ENCODE data around the gene SORCS3. TPM values are rescaled to one million over a fixed set of nuclear protein-coding genes. Genes with fewer than 3 reads are reported as not detected.

SORCS3 gene
- total RNA-seq, 1 experiment from 2014 or later, result not detected

DNA sequence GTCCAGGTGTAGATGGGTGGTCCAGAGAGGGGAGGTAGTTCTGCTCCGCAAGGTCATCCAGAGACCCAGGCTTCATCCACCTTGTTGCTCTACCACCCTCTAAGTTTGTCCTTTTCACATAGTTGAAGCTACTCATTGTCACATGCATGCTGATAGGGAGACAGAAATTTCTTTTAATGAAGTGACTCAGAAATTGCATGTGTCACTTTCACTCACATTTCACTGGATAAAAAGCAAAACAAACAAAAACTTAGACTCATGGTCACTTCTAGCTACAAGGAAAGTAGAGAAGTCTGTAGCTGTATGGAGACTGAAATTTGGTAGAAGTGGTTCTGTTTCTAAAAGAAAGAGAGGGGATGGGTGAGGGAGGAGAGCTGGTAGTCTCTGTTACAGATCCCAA is 161.9 kb downstream of the SORCS3 start:
- Histone ChIP-seq H3K36me3 (ENCODE audit: insufficient read depth, low read length) (no peaks in the 10 kb centered on the region), H3K4me1 (ENCODE audit: low read length) (no peaks in the 10 kb centered on the region), H3K79me2 (ENCODE audit: low read length) (no peaks in the 10 kb centered on the region), H2AFZ (ENCODE audit: low read length) (no peak overlapping the region), H3K9ac (ENCODE audit: low read length) (no peak overlapping the region), H3K4me2 (ENCODE audit: low read depth, low read length, poor library complexity, severe bottlenecking) (no peak overlapping the region), H3K9me3 (ENCODE audit: low read length) (no peaks in the 10 kb centered on the region), H3K9me2 (replicated peaks; ENCODE audit: insufficient read depth, low read length) (no peaks in the 10 kb centered on the region), H3K4me3 (ENCODE audit: low read length) (no peak overlapping the region), H3K27me3 (ENCODE audit: low read length) (no peaks in the 10 kb centered on the region), H3K27ac (ENCODE audit: low read length) (no peak overlapping the region), H4K20me1 (ENCODE audit: insufficient read depth, low read depth, low read length) (no peaks in the 10 kb centered on the region)
- DNase-seq, result no peak

- peaks cover 5% of the 10 kb centered on the region; the same call in 1 of the 2 replicates for H3K4me1 ChIP-seq (ENCODE audit: low read length)
- H3K9me2 ChIP-seq (replicated peaks; ENCODE audit: insufficient read depth, low read length), result no peaks in the 10 kb centered on the region
- H3K27me3 ChIP-seq (ENCODE audit: low read length), result no peaks in the 10 kb centered on the region
- H3K27ac ChIP-seq (ENCODE audit: low read length), result no peak overlapping the region
- H2AFZ ChIP-seq (ENCODE audit: low read length), result no peak overlapping the region
- no peak overlapping the region for H3K9ac ChIP-seq (ENCODE audit: low read length)
- no peak for DNase-seq
- no peaks in the 10 kb centered on the region for H3K79me2 ChIP-seq (ENCODE audit: low read length)
- no peaks in the 10 kb centered on the region for H3K36me3 ChIP-seq (ENCODE audit: insufficient read depth, low read length)
- no peak overlapping the region for H3K4me2 ChIP-seq (ENCODE audit: low read depth, low read length, poor library complexity, severe bottlenecking)
- no peaks in the 10 kb centered on the region for H4K20me1 ChIP-seq (ENCODE audit: insufficient read depth, low read depth, low read length)
- H3K4me3 ChIP-seq (ENCODE audit: low read length), result no peak overlapping the region
- no peaks in the 10 kb centered on the region for H3K9me3 ChIP-seq (ENCODE audit: low read length)
Measured at GRCh38 chr10:104804880-104805279, 163.8 kb downstream of the SORCS3 start.

GRCh38 chr10:104806801-104807200 is 165.7 kb downstream of the SORCS3 start:
- no peak for DNase-seq

DNA sequence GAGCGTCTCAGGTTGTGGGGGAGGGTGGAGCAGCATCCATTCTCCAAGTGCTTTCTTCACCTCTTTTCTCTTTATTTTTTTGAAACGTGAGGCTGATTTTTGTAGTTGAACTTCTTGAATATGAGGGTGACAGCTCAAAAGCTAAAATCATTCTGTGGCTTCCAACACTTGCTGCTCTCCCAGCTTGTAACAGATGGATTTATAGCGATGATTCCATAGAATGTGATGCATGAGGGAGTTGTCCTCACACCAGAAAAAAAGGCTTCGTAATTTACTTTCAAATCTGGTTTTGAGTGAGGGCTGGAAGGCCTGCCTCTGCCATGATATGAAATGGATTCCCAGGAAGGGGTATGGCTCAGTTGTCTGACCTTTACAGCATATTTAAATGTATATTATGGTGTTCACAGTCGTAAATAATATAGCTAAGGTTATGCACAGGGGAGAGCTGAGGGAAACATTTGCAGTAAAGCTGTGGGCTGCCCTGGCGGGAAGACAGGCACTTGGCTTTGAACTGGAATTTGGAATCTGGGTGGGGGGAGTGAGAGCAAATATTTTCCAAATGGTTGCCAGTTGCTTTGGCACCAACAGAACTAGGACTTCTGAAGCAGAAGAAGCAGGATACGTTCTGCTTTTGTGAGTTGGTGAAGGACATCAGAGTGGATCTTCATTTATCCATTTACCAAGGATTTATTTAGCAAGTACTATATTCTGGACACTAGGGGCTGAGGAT is 166.7 kb downstream of the SORCS3 start:
- Histone ChIP-seq H3K79me2 (ENCODE audit: low read length) (no peaks in the 10 kb centered on the region), H3K36me3 (ENCODE audit: insufficient read depth, low read length) (no peaks in the 10 kb centered on the region), H3K4me3 (ENCODE audit: low read length) (no peak overlapping the region)

More at GRCh38 chr10:104806801-104807200, 165.7 kb downstream of the SORCS3 start:
- peaks cover 6% of the 10 kb centered on the region; the same call in 1 of the 2 replicates for H3K4me1 ChIP-seq (ENCODE audit: low read length)
- no peaks in the 10 kb centered on the region for H3K79me2 ChIP-seq (ENCODE audit: low read length)
- no peaks in the 10 kb centered on the region for H3K9me3 ChIP-seq (ENCODE audit: low read length)
- no peaks in the 10 kb centered on the region for H3K27me3 ChIP-seq (ENCODE audit: low read length)
- no peak overlapping the region for H3K9ac ChIP-seq (ENCODE audit: low read length)
- no peaks in the 10 kb centered on the region for H4K20me1 ChIP-seq (ENCODE audit: insufficient read depth, low read depth, low read length)
- no peak overlapping the region for H3K27ac ChIP-seq (ENCODE audit: low read length)
- H3K4me3 ChIP-seq (ENCODE audit: low read length), result no peak overlapping the region
- H3K36me3 ChIP-seq (ENCODE audit: insufficient read depth, low read length), result no peaks in the 10 kb centered on the region
- no peaks in the 10 kb centered on the region for H3K9me2 ChIP-seq (replicated peaks; ENCODE audit: insufficient read depth, low read length)
- no peak overlapping the region for H3K4me2 ChIP-seq (ENCODE audit: low read depth, low read length, poor library complexity, severe bottlenecking)
- no peak overlapping the region for H2AFZ ChIP-seq (ENCODE audit: low read length)

GRCh38 chr10:104809288-104810090 is 168.4 kb downstream of the SORCS3 start:
- Histone ChIP-seq H3K79me2 (ENCODE audit: low read length) (no peaks in the 10 kb centered on the region), H3K4me3 (ENCODE audit: low read length) (no peak overlapping the region), H3K9me2 (replicated peaks; ENCODE audit: insufficient read depth, low read length) (no peaks in the 10 kb centered on the region; the same call in 1 of the 2 replicates), H2AFZ (ENCODE audit: low read length) (no peak overlapping the region), H3K9me3 (ENCODE audit: low read length) (no peaks in the 10 kb centered on the region), H3K36me3 (ENCODE audit: insufficient read depth, low read length) (no peaks in the 10 kb centered on the region), H3K27ac (ENCODE audit: low read length) (no peak overlapping the region), H3K4me2 (ENCODE audit: low read depth, low read length, poor library complexity, severe bottlenecking) (no peak overlapping the region), H3K27me3 (ENCODE audit: low read length) (no peaks in the 10 kb centered on the region), H4K20me1 (ENCODE audit: insufficient read depth, low read depth, low read length) (no peaks in the 10 kb centered on the region), H3K9ac (ENCODE audit: low read length) (no peak overlapping the region), H3K4me1 (ENCODE audit: low read length) (peaks cover 6% of the 10 kb centered on the region; the same call in 1 of the 2 replicates)
- peak; percentile 52 for DNase-seq

More for the DNA sequence above, 166.7 kb downstream of the SORCS3 start:
- H3K9me2 ChIP-seq (replicated peaks; ENCODE audit: insufficient read depth, low read length), result no peaks in the 10 kb centered on the region
- no peaks in the 10 kb centered on the region for H3K27me3 ChIP-seq (ENCODE audit: low read length)
- no peaks in the 10 kb centered on the region for H4K20me1 ChIP-seq (ENCODE audit: insufficient read depth, low read depth, low read length)
- no peaks in the 10 kb centered on the region for H3K9me3 ChIP-seq (ENCODE audit: low read length)
- H3K9ac ChIP-seq (ENCODE audit: low read length), result no peak overlapping the region
- peaks cover 6% of the 10 kb centered on the region; the same call in 1 of the 2 replicates for H3K4me1 ChIP-seq (ENCODE audit: low read length)
- H2AFZ ChIP-seq (ENCODE audit: low read length), result no peak overlapping the region
- H3K27ac ChIP-seq (ENCODE audit: low read length), result no peak overlapping the region
- no peak for DNase-seq
- H3K4me2 ChIP-seq (ENCODE audit: low read depth, low read length, poor library complexity, severe bottlenecking), result no peak overlapping the region

DNA sequence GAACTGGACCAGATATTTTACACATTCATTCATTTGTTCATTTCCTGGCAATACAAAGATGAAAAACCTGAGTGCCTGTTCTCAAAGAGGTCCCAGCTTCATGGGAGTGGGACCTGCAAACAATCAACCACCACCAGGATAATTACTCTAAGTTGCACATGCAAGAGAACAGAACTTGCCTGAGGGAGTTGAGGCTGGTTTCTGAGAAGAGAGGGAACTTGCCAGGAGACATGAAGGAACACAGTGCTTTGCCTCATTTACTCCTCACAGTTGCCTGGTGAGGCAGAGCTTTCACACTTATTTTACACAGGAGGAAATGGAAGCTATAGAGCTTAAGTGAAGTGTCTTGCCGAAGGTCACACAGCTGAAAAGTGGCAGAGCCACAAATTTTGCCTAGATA is 170.1 kb downstream of the SORCS3 start:
- H3K4me2 ChIP-seq (ENCODE audit: low read depth, low read length, poor library complexity, severe bottlenecking), result no peak overlapping the region
- H3K27me3 ChIP-seq (ENCODE audit: low read length), result no peaks in the 10 kb centered on the region
- H4K20me1 ChIP-seq (ENCODE audit: insufficient read depth, low read depth, low read length), result no peaks in the 10 kb centered on the region
- H2AFZ ChIP-seq (ENCODE audit: low read length), result no peak overlapping the region
- no peaks in the 10 kb centered on the region for H3K36me3 ChIP-seq (ENCODE audit: insufficient read depth, low read length)
- no peaks in the 10 kb centered on the region; the same call in 1 of the 2 replicates for H3K9me2 ChIP-seq (replicated peaks; ENCODE audit: insufficient read depth, low read length)
- no peak overlapping the region for H3K27ac ChIP-seq (ENCODE audit: low read length)
- H3K4me3 ChIP-seq (ENCODE audit: low read length), result no peak overlapping the region
- no peaks in the 10 kb centered on the region for H3K9me3 ChIP-seq (ENCODE audit: low read length)
- H3K79me2 ChIP-seq (ENCODE audit: low read length), result no peaks in the 10 kb centered on the region
- H3K4me1 ChIP-seq (ENCODE audit: low read length), result peaks cover 6% of the 10 kb centered on the region; the same call in 1 of the 2 replicates
- H3K9ac ChIP-seq (ENCODE audit: low read length), result no peak overlapping the region
- no peak for DNase-seq

DNA sequence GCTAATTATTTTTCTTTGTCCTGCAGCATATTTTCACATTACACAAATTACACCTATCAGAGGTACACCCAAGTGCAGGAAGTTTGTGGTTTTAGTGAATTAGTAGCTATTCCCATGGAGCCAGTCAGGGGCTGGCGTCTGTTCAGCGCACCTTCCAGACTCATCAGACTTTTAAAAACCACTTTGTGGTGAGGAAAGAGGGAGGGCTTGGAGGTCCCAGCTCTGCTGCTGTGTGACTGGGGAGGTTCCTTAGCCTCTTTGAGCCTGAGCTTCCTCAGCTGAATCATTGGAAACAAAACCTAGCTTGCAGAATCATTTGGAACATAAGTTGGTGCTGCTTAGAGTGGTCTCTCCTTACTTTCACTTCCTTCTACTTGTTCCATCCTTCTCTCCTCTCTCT is 175.4 kb downstream of the SORCS3 start:
- no peak overlapping the region for H3K4me2 ChIP-seq (ENCODE audit: low read depth, low read length, poor library complexity, severe bottlenecking)
- DNase-seq, result no peak
- no peak overlapping the region for H2AFZ ChIP-seq (ENCODE audit: low read length)
- H4K20me1 ChIP-seq (ENCODE audit: insufficient read depth, low read depth, low read length), result no peaks in the 10 kb centered on the region
- H3K9me3 ChIP-seq (ENCODE audit: low read length), result no peaks in the 10 kb centered on the region
- no peak overlapping the region for H3K4me3 ChIP-seq (ENCODE audit: low read length)
- H3K27me3 ChIP-seq (ENCODE audit: low read length), result no peaks in the 10 kb centered on the region
- no peak overlapping the region for H3K9ac ChIP-seq (ENCODE audit: low read length)
- no peaks in the 10 kb centered on the region for H3K4me1 ChIP-seq (ENCODE audit: low read length)
- H3K79me2 ChIP-seq (ENCODE audit: low read length), result no peaks in the 10 kb centered on the region
- no peak overlapping the region for H3K27ac ChIP-seq (ENCODE audit: low read length)
- H3K9me2 ChIP-seq (replicated peaks; ENCODE audit: insufficient read depth, low read length), result peaks cover 3% of the 10 kb centered on the region; the same call in 1 of the 2 replicates
- no peaks in the 10 kb centered on the region for H3K36me3 ChIP-seq (ENCODE audit: insufficient read depth, low read length)

DNA sequence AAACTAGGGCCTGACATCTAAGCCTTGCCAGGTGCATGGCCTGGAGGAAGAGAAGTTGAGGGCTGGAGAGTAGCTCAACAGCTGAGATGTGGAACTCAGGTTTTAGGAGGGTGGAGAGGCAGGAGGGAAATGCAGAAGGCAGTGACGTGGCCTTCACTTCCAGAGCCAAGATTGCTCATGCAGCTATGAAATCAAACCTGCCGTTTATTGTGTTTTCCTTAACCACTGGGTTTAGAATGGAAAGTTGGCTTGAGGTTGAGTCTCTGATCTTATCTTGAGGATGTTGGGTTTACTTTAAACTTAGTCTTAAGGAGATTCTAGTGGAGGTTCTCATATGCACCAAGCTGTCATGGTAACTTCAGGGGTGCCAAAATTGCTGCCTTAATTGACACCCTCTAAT is 178.6 kb downstream of the SORCS3 start:
- H3K9me2 ChIP-seq (replicated peaks; ENCODE audit: insufficient read depth, low read length), result 0 out of 2 replicates have a peak, but pooled peaks cover 3% of the 10 kb centered on the region
- no peak for DNase-seq
- H4K20me1 ChIP-seq (ENCODE audit: insufficient read depth, low read depth, low read length), result no peaks in the 10 kb centered on the region
- no peak overlapping the region for H3K4me3 ChIP-seq (ENCODE audit: low read length)
- H3K36me3 ChIP-seq (ENCODE audit: insufficient read depth, low read length), result no peaks in the 10 kb centered on the region
- no peaks in the 10 kb centered on the region for H3K9me3 ChIP-seq (ENCODE audit: low read length)
- no peak overlapping the region for H2AFZ ChIP-seq (ENCODE audit: low read length)
- no peaks in the 10 kb centered on the region for H3K27me3 ChIP-seq (ENCODE audit: low read length)
- no peak overlapping the region for H3K9ac ChIP-seq (ENCODE audit: low read length)
- no peaks in the 10 kb centered on the region for H3K79me2 ChIP-seq (ENCODE audit: low read length)
- no peak overlapping the region for H3K4me2 ChIP-seq (ENCODE audit: low read depth, low read length, poor library complexity, severe bottlenecking)
- H3K27ac ChIP-seq (ENCODE audit: low read length), result no peak overlapping the region
- no peaks in the 10 kb centered on the region for H3K4me1 ChIP-seq (ENCODE audit: low read length)
